Tibial nerve (tissue), 4 donors: ENCODE data around the gene SP100.

Experiments
- CTCF ChIP-seq, 5 experiments: fragments of 200-600 bp in 3 of 5; fragments of 450-650 bp in 2 of 5; sonication (generic) in 3 of 5; IDR thresholded peaks; one replicate each; pipeline ENCODE4 v1.5.1; 2016 to 2019; ENCODE audit warnings: antibody characterized with exemption in 5 of 5, mild to moderate bottlenecking in 3 of 5, moderate library complexity in 2 of 5
- EP300 ChIP-seq, 2 donors: sonication (generic); formaldehyde crosslinking; IDR thresholded peaks; one replicate each; pipeline ENCODE4 v1.6.1; 2017; ENCODE audit warnings: antibody characterized with exemption in 2 of 2, mild to moderate bottlenecking in 1 of 2
- POLR2A ChIP-seq, 2 donors: fragments of 450-650 bp; IDR thresholded peaks; one replicate each; pipeline ENCODE4 v1.6.1; 2017; ENCODE audit warnings: antibody characterized with exemption in 2 of 2, mild to moderate bottlenecking in 2 of 2, moderate library complexity in 2 of 2

GRCh38 chr2:230459216-230459615, 43.2 kb downstream of the SP100 start:
- TF ChIP-seq EP300 (IDR thresholded peaks at IDR 0.05) (no peak), CTCF (IDR thresholded peaks at IDR 0.05) (no peak), POLR2A (IDR thresholded peaks at IDR 0.05) (no peak)
